Fibroblast of peridontal ligament (primary cell): ENCODE results near the gene EEF1AKMT4.
"Not testable (repeated sequence)": the region's sequence is repeated elsewhere in the genome, so short reads cannot be mapped to it uniquely, and the experiment has no call there.

Experiments
- DNase-seq: peaks from one replicate; pipeline ENCODE4 v3.0.0-alpha.2; 2010; ENCODE audit errors: extremely low read depth

The EEF1AKMT4 gene

GRCh38 chr3:184259878-184260723 lies 10.6 kb downstream of the EEF1AKMT4 start:
- DNase-seq = peak; percentile 3

- DNase-seq = no peak
These were observed 11.3 kb downstream of the EEF1AKMT4 start for GRCh38 chr3:184260724-184261269.

DNA sequence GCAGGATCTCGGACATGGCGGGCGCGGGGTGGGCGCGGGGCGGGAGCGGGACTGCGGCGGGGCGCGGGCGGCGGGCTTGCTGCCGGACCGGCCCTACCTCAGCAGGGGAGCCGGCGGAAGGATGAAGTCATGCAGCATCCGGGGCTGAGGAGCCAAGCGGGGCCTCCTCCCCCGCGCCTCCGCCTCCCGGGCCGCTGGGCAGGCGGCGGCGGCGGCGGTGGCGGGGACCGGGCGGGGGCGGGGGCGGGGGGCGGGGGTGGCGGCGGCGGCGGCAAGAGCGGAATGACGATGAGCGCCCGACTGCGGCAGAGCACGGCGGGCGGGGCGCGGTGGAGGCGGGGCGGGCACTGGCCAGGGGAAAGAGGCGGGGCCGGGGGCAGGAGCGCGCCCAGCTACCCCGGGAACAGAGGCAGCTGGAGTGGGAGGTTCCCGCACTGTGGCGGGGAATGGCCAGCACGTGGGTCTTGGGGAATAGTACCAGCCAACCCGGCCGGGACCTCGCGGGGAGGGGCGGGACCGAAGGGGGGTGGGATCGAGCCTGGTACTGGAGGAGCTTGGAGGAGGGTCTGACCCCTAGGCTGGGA lies 11.9 kb downstream of the EEF1AKMT4 start, which contains the start of gene CAMK2N2:
CAMK2N2 (minus strand) TSS at position 284 of the 584 bp plus-strand sequence; CDS start at position 16, 268 bp downstream.
- DNase-seq = peak; percentile 17

- DNase-seq = peak; percentile 30
These were observed 12.6 kb downstream of the EEF1AKMT4 start for GRCh38 chr3:184261854-184262763.

GRCh38 chr3:184262764-184263179 lies 13.3 kb downstream of the EEF1AKMT4 start:
- no peak for DNase-seq

DNA sequence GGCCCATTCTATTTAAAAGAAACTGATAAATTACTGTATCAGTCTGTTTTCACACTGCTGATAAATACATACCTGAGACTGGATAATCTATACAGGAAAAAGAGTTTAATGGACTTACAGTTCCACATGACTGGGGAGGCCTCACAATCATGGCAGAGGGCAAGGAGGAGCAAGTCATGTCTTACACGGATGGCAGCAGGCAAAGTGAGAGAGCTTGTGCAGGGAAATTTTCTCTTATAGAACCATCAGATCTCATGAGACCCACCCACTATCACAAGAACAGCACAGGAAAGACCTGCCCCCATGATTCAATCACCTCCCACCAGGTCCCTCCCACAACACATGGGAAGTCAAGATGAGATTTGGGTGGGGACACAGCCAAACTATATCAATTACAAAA lies 17.8 kb downstream of the EEF1AKMT4 start:
- not testable (repeated sequence) for DNase-seq

GRCh38 chr3:184272269-184272668 lies 22.8 kb downstream of the EEF1AKMT4 start:
- no peak for DNase-seq

- DNase-seq = no peak
These were observed 25.9 kb downstream of the EEF1AKMT4 start for GRCh38 chr3:184275381-184275701.

- no peak for DNase-seq
These were observed 26.8 kb downstream of the EEF1AKMT4 start, which contains the start of gene ECE2 for GRCh38 chr3:184275961-184276910. Gene ECE2 (plus strand): TSS chr3:184276022. CDS start chr3:184276154, 132 bp downstream.

DNA sequence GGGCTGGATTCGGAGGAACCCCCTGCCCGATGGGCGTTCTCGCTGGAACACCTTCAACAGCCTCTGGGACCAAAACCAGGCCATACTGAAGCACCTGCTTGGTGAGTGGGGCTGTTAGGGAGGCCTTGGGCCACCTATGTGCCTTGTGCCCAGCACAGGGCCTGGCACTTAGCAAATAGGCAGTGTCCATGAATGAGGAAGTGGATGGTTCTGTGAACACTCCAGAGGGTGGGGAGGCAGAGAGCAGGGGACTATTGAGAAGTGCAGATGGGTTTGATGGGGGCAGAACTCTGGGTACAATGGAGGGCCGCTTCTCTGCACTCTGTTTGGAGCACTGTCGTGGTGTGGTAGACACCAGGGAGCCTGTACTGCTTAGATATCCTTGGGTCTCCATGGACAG lies 27.9 kb downstream of the EEF1AKMT4 start:
- DNase-seq = no peak

DNA sequence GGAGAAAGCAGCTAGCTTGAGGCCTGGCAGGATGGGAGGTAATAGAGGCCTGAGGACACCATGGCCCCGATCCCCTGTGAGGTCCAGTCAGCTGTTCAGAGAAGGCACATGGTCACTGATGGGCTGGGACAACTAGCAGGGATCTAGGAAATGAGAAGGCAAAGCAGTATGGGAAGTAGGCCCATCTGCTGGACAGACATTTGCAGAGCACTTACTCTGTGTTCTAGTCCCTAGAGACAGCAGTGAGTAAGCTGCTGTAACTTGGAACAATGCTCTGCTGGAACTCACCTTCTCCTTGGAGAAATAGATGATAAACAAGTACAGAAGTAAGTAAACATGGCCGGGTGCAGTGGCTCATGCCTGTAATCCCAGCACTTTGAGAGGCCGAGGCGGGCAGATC lies 33.5 kb downstream of the EEF1AKMT4 start:
- DNase-seq = no peak

DNA sequence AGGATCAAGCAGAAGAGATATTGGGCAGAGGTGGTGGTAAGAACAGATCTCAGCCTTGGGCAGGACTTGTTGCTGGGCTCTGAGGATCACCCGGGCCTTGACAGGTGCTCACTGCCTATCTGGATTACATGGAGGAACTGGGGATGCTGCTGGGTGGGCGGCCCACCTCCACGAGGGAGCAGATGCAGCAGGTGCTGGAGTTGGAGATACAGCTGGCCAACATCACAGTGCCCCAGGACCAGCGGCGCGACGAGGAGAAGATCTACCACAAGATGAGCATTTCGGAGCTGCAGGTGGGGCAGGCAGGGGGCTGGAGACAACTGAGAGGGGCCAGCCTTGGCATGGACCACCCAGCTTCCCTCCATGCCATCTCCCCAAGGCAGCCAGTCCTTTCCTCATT lies 34.2 kb downstream of the EEF1AKMT4 start:
- no peak for DNase-seq

DNA sequence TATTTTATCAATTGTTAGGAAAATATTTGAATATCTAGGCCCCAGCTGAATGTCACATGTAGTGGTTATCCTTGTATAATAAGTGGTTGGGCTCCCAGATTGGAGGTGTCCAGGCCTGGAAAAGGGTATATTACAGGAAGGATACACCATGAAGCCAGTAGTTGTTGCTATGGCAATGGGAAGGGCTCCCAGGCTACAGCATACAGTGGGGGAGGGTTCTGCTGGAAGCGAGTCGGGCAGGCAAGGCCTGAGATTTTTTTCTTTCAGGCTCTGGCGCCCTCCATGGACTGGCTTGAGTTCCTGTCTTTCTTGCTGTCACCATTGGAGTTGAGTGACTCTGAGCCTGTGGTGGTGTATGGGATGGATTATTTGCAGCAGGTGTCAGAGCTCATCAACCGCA lies 35.2 kb downstream of the EEF1AKMT4 start:
- peak; percentile 62 for DNase-seq

- DNase-seq = peak; percentile 48
These were observed 40.0 kb downstream of the EEF1AKMT4 start for GRCh38 chr3:184289426-184289938.

DNA sequence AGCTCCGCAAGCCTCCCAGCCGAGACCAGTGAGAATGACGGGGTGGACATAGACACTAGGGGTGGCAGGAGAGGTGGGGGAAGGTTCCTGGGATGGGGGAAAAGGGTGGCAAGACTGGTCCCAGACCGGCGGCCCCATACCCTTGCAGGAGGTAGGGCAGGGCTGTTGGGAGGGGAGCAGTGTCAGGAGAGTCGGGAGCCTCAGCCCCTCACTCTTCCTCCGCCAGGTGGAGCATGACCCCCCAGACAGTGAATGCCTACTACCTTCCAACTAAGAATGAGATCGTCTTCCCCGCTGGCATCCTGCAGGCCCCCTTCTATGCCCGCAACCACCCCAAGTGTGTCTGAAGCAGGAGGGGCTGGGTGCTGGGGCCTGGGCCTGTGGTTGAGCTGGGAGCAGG lies 40.9 kb downstream of the EEF1AKMT4 start:
- DNase-seq = no peak

GRCh38 chr3:184291044-184291737 lies 41.7 kb downstream of the EEF1AKMT4 start:
- DNase-seq = no peak

DNA sequence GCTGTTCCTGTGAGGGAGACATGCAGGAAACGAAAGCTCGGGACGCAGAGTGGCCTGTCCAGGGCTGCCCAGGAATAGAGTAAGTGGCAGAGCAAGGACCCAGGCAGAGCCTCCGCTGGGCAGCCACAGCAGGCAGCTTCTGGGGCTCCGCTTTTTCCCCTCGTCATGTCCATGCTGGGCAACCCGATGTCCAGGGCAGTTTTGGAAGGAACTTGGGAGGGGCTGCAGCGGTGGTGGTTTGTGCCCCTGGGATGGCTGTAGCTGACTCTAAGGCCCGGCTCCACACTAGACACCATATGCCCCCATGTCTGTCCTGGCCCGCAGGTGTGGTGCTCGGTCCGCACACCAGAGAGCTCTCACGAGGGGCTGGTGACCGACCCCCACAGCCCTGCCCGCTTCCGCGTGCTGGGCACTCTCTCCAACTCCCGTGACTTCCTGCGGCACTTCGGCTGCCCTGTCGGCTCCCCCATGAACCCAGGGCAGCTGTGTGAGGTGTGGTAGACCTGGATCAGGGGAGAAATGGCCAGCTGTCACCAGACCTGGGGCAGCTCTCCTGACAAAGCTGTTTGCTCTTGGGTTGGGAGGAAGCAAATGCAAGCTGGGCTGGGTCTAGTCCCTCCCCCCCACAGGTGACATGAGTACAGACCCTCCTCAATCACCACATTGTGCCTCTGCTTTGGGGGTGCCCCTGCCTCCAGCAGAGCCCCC lies 42.4 kb downstream of the EEF1AKMT4 start:
- DNase-seq = no peak

DNA sequence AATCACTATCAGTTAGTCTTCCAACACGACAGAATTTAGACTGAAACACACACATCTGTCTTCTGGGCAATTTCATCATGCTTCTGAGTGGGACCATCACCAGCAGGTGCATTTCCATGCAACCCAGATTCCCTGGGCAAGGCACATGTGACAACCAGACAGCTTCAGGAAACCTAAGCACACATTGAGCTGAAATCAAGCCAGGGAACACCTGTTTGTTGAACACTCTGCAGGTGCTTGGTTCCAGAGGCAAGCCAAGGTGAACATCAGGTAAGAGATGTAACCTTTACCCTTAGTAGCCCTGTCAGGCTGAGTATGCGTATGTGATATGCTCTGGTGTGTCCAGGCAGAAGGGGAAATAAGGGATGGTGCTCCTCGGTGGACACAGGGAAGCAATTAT lies 46.3 kb downstream of the EEF1AKMT4 start:
- DNase-seq = no peak

DNA sequence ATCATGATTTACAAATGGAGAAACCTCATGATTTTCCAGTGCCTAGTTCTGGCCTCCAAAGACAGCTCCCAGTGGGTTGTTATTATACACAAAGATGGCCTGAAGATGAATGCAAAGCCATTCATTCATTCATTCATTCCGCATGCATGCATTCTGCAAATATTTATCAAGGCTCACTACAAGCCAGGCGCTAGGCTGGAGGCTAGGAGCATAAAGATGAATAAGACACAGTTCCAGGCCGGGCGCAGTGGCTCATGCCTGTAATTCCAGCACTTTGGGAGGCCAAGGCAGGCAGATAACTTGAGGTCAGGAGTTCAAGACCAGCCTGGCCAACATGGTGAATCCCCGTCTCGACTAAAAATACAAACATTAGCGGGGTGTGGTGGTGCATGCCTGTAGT lies 47.1 kb downstream of the EEF1AKMT4 start:
- DNase-seq = no peak
